NCI-H187 (cell line): Measurements from ENCODE around the gene PHKA2.
"Not testable (repeated sequence)": the region's sequence is repeated elsewhere in the genome, so short reads cannot be mapped to it uniquely, and the experiment has no call there.

Experiments
- DNase-seq, 2 experiments: peaks; one replicate each; lab custom pipeline; 2025; lab: John Stamatoyannopoulos, UW

The PHKA2 gene

GRCh38 chrX:18983666-18984380 is at the start of gene PHKA2:
TSS of gene PHKA2 (minus strand) at chrX:18984114. CDS start at chrX:18983932, 182 bp downstream.
- DNase-seq = no peak

GRCh38 chrX:19030805-19031204 is 46.9 kb upstream of the PHKA2 start:
- no peak for DNase-seq

- DNase-seq = no peak
Measured at GRCh38 chrX:19028560-19028959, 44.6 kb upstream of the PHKA2 start.

GRCh38 chrX:19024366-19024765 is 40.5 kb upstream of the PHKA2 start:
- DNase-seq = no peak

GRCh38 chrX:19019996-19020395 is 36.1 kb upstream of the PHKA2 start:
- DNase-seq = no peak

- DNase-seq = no peak
Measured at GRCh38 chrX:19017271-19017670, 33.4 kb upstream of the PHKA2 start.

GRCh38 chrX:19016614-19017013 is 32.7 kb upstream of the PHKA2 start:
- not testable (repeated sequence) for DNase-seq

GRCh38 chrX:19007868-19008267 is 24.0 kb upstream of the PHKA2 start:
- no peak for DNase-seq

- no peak for DNase-seq
Measured at GRCh38 chrX:19007011-19007410, 23.1 kb upstream of the PHKA2 start.

- DNase-seq = no peak
Measured at GRCh38 chrX:19005909-19006308, 22.0 kb upstream of the PHKA2 start.

- DNase-seq = no peak
Measured at GRCh38 chrX:19003756-19004155, 19.8 kb upstream of the PHKA2 start.

GRCh38 chrX:18998653-18999052 is 14.7 kb upstream of the PHKA2 start:
- no peak for DNase-seq

GRCh38 chrX:18997916-18998315 is 14.0 kb upstream of the PHKA2 start:
- no peak for DNase-seq

GRCh38 chrX:18996536-18996935 is 12.6 kb upstream of the PHKA2 start:
- no peak for DNase-seq

GRCh38 chrX:18995221-18995620 is 11.3 kb upstream of the PHKA2 start:
- DNase-seq = no peak

- DNase-seq = no peak
Measured at GRCh38 chrX:18994713-18995112, 10.8 kb upstream of the PHKA2 start.

GRCh38 chrX:18992829-18993228 is 8.9 kb upstream of the PHKA2 start:
- no peak for DNase-seq

- DNase-seq = no peak
Measured at GRCh38 chrX:18985186-18985435, 1.2 kb upstream of the PHKA2 start.

- DNase-seq = peak; percentile 72 to 86
Measured at GRCh38 chrX:18984381-18985185, 669 bp upstream of the PHKA2 start.

- DNase-seq = no peak
Measured at GRCh38 chrX:18981124-18981807, 2.6 kb downstream of the PHKA2 start.

GRCh38 chrX:18980262-18980661 is 3.7 kb downstream of the PHKA2 start:
- not testable (repeated sequence) for DNase-seq

- DNase-seq = no peak
Measured at GRCh38 chrX:18974993-18975392, 8.9 kb downstream of the PHKA2 start.

- no peak for DNase-seq
Measured at GRCh38 chrX:18973527-18974192, 10.3 kb downstream of the PHKA2 start.
